OCI-LY1 (cell line): ENCODE data around the gene TMEM164.

Experiments
- H2AFZ ChIP-seq: fragments of 200-600 bp; sonication (generic), shearing (Covaris generic); 2 replicates; pipeline ENCODE4 v1.6.0; 2014; ENCODE audit warnings: antibody characterized with exemption, mild to moderate bottlenecking, low read length
- H3F3A ChIP-seq: fragments of 200-600 bp; sonication (generic), shearing (Covaris generic); 2 replicates; pipeline ENCODE4 v1.6.0; 2014; ENCODE audit warnings: mild to moderate bottlenecking, antibody characterized with exemption, low read length, moderate library complexity; ENCODE audit not compliant: insufficient read depth
- H3K27ac ChIP-seq: fragments of 200-600 bp; sonication (generic); 2 replicates; pipeline ENCODE4 v1.5.1; 2014; ENCODE audit warnings: low read length, mixed run types, mild to moderate bottlenecking, low read depth; ENCODE audit not compliant: poor library complexity, severe bottlenecking
- H3K27me3 ChIP-seq: fragments of 200-600 bp; sonication (generic); 2 replicates; pipeline ENCODE4 v1.6.0; 2014; ENCODE audit warnings: antibody characterized with exemption, mild to moderate bottlenecking, low read length, moderate library complexity; ENCODE audit not compliant: insufficient read depth
- H3K36me3 ChIP-seq: fragments of 200-600 bp; sonication (generic); 2 replicates; pipeline ENCODE4 v1.6.1; 2014; ENCODE audit warnings: mild to moderate bottlenecking, antibody characterized with exemption, low read length, moderate library complexity, mixed read lengths; ENCODE audit not compliant: insufficient read depth
- H3K4me1 ChIP-seq: fragments of 200-600 bp; sonication (generic); 2 replicates; pipeline ENCODE4 v1.5.1; 2014; ENCODE audit warnings: mild to moderate bottlenecking, low read length, moderate library complexity; ENCODE audit not compliant: insufficient read depth, severe bottlenecking
- H3K4me2 ChIP-seq: fragments of 200-600 bp; sonication (generic), shearing (Covaris generic); 2 replicates; pipeline ENCODE4 v1.6.1; 2014; ENCODE audit warnings: low read length
- H3K4me3 ChIP-seq: fragments of 200-600 bp; sonication (generic); 2 replicates; pipeline ENCODE4 v1.5.1; 2014; ENCODE audit warnings: low read length, low read depth, mild to moderate bottlenecking, mixed read lengths; ENCODE audit not compliant: poor library complexity, severe bottlenecking
- H3K79me2 ChIP-seq: fragments of 200-600 bp; shearing (Covaris generic); 2 replicates; pipeline ENCODE4 v1.6.1; 2016; ENCODE audit warnings: mixed run types, low read length, mixed read lengths; ENCODE audit not compliant: insufficient read depth
- H3K9ac ChIP-seq: fragments of 200-600 bp; sonication (generic), shearing (Covaris generic); 2 replicates; pipeline ENCODE4 v1.6.1; 2014; ENCODE audit warnings: mild to moderate bottlenecking, low read length, mixed read lengths
- H3K9me2 ChIP-seq: fragments of 200-600 bp; sonication (generic), shearing (Covaris generic); 2 replicates; pipeline ENCODE4 v1.6.1; 2014; ENCODE audit warnings: low read depth, mild to moderate bottlenecking, low read length, mixed read lengths
- H3K9me3 ChIP-seq: fragments of 200-600 bp; shearing (Covaris generic); 2 replicates; pipeline ENCODE4 v1.6.1; 2014; ENCODE audit warnings: low read length, mixed read lengths
- H4K20me1 ChIP-seq: fragments of 200-600 bp; sonication (generic), shearing (Covaris generic); 2 replicates; pipeline ENCODE4 v1.6.0; 2016; ENCODE audit warnings: mild to moderate bottlenecking, low read length; ENCODE audit not compliant: insufficient read depth
- EZH2 ChIP-seq: fragments of 200-600 bp; sonication (generic), shearing (Covaris generic); IDR thresholded peaks from 2 replicates; pipeline ENCODE4 v1.8.0; 2017; ENCODE audit warnings: borderline replicate concordance, mixed run types, mild to moderate bottlenecking, antibody characterized with exemption, low read length, moderate library complexity, mixed read lengths
- TF ChIP-seq, protein P1 (sequence below): fragments of 200-600 bp; sonication (generic), shearing (Covaris generic); IDR thresholded peaks from 2 replicates; pipeline ENCODE4 v1.5.1; 2017; ENCODE audit warnings: mild to moderate bottlenecking, antibody characterized with exemption, low read length, moderate library complexity, mixed read lengths

TMEM164 gene

DNA sequence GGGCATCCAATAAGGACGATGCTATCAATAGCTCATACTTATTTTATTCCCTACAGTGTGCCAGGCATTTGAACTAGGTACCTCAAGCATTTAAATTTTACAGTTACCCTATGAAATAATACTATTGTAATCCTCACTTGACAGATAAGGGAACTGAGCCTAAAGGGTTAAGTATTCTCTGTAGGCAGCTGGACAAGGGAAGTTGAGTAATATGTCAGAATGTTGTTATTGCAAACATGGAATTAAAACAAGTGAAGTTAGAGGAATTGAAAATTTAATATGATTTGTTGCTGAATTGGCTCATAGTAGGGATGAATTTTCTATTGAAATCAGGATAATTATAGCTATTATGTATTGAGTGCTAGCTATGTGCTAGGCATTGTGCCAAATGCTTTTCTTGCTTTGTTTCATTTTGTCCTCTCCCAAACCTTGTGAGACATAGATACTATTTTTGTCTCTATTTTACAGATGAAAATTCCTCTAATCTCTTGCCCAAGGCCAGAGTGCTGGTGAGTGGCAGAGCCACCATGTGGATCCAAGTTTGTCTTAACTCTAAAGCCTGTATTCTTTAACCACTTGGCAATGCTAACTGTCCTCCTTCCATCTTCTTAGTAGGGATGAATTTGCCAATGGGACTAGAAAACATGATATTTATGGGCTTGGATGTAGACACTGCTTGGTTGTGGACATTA lies 58.1 kb downstream of the TMEM164 start:
- TF ChIP-seq, protein P1, sequence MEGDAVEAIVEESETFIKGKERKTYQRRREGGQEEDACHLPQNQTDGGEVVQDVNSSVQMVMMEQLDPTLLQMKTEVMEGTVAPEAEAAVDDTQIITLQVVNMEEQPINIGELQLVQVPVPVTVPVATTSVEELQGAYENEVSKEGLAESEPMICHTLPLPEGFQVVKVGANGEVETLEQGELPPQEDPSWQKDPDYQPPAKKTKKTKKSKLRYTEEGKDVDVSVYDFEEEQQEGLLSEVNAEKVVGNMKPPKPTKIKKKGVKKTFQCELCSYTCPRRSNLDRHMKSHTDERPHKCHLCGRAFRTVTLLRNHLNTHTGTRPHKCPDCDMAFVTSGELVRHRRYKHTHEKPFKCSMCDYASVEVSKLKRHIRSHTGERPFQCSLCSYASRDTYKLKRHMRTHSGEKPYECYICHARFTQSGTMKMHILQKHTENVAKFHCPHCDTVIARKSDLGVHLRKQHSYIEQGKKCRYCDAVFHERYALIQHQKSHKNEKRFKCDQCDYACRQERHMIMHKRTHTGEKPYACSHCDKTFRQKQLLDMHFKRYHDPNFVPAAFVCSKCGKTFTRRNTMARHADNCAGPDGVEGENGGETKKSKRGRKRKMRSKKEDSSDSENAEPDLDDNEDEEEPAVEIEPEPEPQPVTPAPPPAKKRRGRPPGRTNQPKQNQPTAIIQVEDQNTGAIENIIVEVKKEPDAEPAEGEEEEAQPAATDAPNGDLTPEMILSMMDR, result no peak
- TF ChIP-seq EZH2, result no peak
- no peak overlapping the region for H3K4me2 ChIP-seq

DNA sequence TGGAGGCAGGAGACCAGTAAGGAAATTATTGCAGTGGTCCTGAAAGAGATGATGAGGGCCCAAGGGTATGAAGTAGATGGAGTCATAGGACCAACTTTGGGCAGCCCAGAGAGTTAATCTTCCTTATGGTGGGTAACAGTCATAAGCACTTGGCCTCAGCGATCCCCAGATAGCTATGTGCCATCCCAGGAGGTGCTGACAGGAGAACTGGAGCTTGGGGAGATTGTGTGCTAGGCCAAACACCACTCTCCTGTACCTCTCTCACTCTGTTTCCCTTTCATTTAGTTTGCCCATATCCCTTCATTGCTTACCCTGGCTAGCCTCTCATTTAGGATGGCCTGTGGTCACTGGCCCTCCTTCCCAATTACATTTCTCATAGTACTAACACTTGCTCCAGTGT lies 60.0 kb downstream of the TMEM164 start:
- H2AFZ ChIP-seq, result no peak overlapping the region
- no peak overlapping the region for H3K9ac ChIP-seq
- no peaks in the 10 kb centered on the region for H3K27me3 ChIP-seq
- H3K4me1 ChIP-seq, result no peaks in the 10 kb centered on the region
- no peaks in the 10 kb centered on the region for H3K36me3 ChIP-seq
- no peaks in the 10 kb centered on the region for H3K79me2 ChIP-seq
- no peaks in the 10 kb centered on the region for H3K9me2 ChIP-seq
- H3K4me2 ChIP-seq, result no peak overlapping the region
- no peak overlapping the region for H3K4me3 ChIP-seq
- no peak overlapping the region for H3K27ac ChIP-seq
- no peaks in the 10 kb centered on the region for H3F3A ChIP-seq
- no peaks in the 10 kb centered on the region for H3K9me3 ChIP-seq
- TF ChIP-seq, protein P1, result no peak
- no peak for TF ChIP-seq EZH2
- no peaks in the 10 kb centered on the region for H4K20me1 ChIP-seq

More for the DNA sequence above, 58.1 kb downstream of the TMEM164 start:
- Histone ChIP-seq H3K36me3 (no peaks in the 10 kb centered on the region), H3K27ac (no peak overlapping the region), H3K4me1 (no peaks in the 10 kb centered on the region), H3K27me3 (no peaks in the 10 kb centered on the region), H2AFZ (no peak overlapping the region), H3K9me2 (no peaks in the 10 kb centered on the region), H3K9ac (no peak overlapping the region), H3K79me2 (no peaks in the 10 kb centered on the region), H3K4me3 (no peak overlapping the region), H3K9me3 (no peaks in the 10 kb centered on the region), H3F3A (no peaks in the 10 kb centered on the region), H4K20me1 (no peaks in the 10 kb centered on the region)

DNA sequence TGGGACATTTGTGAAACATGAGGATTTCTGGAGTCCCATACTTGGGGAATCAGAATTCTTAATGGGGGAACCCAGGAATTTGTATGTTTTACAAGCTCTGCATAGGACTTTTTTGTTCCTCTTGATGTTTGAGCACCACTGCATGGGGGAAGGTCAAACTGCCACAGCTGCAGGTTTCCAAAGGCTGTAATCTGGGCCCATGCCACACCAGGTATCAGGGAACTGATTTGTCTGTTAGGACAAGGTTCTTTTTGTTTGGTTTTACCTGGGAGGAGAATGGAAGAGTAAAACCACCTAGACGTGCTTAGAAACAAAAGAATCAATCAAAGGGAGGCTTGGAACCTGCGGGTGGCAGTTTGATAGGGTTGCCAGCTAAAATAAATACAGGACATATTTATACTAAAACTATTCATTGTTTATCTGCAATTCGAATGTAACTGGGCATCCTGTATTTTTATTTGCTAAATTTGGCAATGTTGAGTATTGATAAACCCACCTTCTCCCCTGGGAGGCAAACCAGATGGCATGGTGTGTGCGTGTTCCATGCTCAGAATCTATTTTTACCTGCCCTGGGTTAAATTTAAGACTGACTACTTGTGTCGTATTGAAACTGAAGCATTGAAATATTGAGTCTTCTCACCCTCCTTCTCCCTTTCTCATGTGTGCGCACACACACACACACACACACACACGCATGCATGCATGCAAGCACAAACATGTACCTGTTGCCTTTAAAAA lies 63.7 kb downstream of the TMEM164 start:
- no peaks in the 10 kb centered on the region for H3K27me3 ChIP-seq
- TF ChIP-seq EZH2, result no peak
- TF ChIP-seq, protein P1, result no peak

More for the DNA sequence above, 63.7 kb downstream of the TMEM164 start:
- no peak overlapping the region for H3K27ac ChIP-seq
- no peak overlapping the region for H3K4me3 ChIP-seq
- H3K9me3 ChIP-seq, result no peaks in the 10 kb centered on the region
- H3K4me1 ChIP-seq, result no peaks in the 10 kb centered on the region
- H4K20me1 ChIP-seq, result no peaks in the 10 kb centered on the region
- H3K9me2 ChIP-seq, result no peaks in the 10 kb centered on the region
- no peaks in the 10 kb centered on the region for H3K79me2 ChIP-seq
- H3F3A ChIP-seq, result no peaks in the 10 kb centered on the region
- no peak overlapping the region for H2AFZ ChIP-seq
- no peak overlapping the region for H3K9ac ChIP-seq
- H3K36me3 ChIP-seq, result no peaks in the 10 kb centered on the region
- H3K4me2 ChIP-seq, result no peak overlapping the region
